ENCODE measurements around the gene ID2. TPM values are rescaled to one million over a fixed set of nuclear protein-coding genes. Genes with fewer than 3 reads are reported as not detected.
A peak's percentile ranks its signal among the peaks of the same experiment; 100 is the strongest.

Gene ID2
- polyA plus RNA-seq, 2 of the 4 experiments (the other 2 are of a cell fraction): 177 to 181 TPM

DNA sequence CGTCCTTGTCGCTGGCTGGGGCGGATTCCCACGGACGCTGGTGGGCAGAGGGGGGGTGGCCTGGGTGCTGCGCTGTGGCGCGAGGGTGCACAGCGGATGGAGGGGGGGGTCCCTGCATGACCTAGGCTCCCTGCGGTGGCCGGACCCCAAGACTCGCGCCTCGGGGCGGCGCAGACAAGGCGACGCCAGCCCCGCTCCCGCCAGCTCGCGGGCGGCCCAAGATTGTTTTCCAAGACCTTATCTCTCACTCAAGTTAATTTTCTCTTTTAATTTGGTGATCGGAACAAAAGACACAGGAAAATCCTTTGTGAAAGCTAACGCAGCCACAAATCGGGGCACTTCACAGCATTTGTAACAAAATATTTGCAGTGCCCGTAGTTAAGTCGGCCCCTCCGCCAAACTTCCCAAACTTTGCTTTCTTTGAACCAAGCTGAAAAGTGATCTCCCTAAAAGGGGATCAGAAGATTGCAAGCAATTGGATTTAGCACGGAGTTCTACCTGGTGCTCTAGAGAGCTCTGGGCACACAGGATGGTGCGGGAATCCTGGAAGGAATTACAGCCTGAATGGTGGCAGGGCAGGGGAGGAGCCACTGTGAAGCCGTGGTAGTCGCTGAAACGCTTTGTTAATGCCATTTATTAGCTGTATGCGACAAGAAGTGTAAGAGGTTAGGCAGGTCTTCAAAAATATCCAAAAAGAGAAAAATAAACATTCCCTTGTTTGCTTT is 4.8 kb upstream of the ID2 start:
- H3K4me3 ChIP-seq: peak overlapping the region; percentile 68
- CTCF ChIA-PET: interaction anchor here (0.6 to 4.4 kb wide), 6 partner anchors 11 to 544 kb away, joined by 3 to 16 read pairs (median 4); no protein-coding TSS in a partner anchor
- FAIRE-seq: no peak
- H3K27ac ChIP-seq: peak overlapping the region; percentile 97 to 99
- no peak for DNase-seq (ENCODE audit: low read depth in 1 of 2, low spot score in 1 of 2)
- peaks cover 12% of the 10 kb centered on the region for H3K4me1 ChIP-seq
- peaks cover 19% of the 10 kb centered on the region; the same call in 2 of the 3 replicates for H3K9me3 ChIP-seq
- ATAC-seq: no peak
- 82% methylated on average over 35 of the region's 35 CpGs for WGBS (ENCODE audit: missing lambda C conversion rate)
- POLR2A ChIA-PET: interaction anchor here (1.3 to 2.4 kb wide), 2 partner anchors 15 to 43 kb away, joined by 4 to 13 read pairs; no protein-coding TSS in a partner anchor
- TF ChIP-seq HOXA7 (CRISPR knock-in tag; IDR thresholded peaks at IDR 0.05) (0 out of 2 replicates have a peak, but pooled peaks have one; percentile 38), FOSL2 (IDR thresholded peaks at IDR 0.05) (no peak), FOSL2 (CRISPR knock-in tag; IDR thresholded peaks at IDR 0.05) (no peak), CEBPB (IDR thresholded peaks at IDR 0.05) (no peak), ZNF302 (CRISPR knock-in tag; IDR thresholded peaks at IDR 0.05) (no peak), FOXS1 (CRISPR knock-in tag; IDR thresholded peaks at IDR 0.05) (0 out of 2 replicates have a peak, but pooled peaks have one; percentile 42), RCOR1 (IDR thresholded peaks at IDR 0.05; ENCODE audit: low read depth, low read length) (no peak), NFE2L2 (conservative IDR thresholded peaks at IDR 0.05; ENCODE audit: low read length) (no peak), NR3C1 (IDR thresholded peaks at IDR 0.05) (no peak), ZSCAN20 (CRISPR knock-in tag; IDR thresholded peaks at IDR 0.05) (no peak), PHF8 (IDR thresholded peaks at IDR 0.05; ENCODE audit: borderline replicate concordance, low read depth) (no peak)
- H3K4me2 ChIP-seq: peak overlapping the region; percentile 86

DNA sequence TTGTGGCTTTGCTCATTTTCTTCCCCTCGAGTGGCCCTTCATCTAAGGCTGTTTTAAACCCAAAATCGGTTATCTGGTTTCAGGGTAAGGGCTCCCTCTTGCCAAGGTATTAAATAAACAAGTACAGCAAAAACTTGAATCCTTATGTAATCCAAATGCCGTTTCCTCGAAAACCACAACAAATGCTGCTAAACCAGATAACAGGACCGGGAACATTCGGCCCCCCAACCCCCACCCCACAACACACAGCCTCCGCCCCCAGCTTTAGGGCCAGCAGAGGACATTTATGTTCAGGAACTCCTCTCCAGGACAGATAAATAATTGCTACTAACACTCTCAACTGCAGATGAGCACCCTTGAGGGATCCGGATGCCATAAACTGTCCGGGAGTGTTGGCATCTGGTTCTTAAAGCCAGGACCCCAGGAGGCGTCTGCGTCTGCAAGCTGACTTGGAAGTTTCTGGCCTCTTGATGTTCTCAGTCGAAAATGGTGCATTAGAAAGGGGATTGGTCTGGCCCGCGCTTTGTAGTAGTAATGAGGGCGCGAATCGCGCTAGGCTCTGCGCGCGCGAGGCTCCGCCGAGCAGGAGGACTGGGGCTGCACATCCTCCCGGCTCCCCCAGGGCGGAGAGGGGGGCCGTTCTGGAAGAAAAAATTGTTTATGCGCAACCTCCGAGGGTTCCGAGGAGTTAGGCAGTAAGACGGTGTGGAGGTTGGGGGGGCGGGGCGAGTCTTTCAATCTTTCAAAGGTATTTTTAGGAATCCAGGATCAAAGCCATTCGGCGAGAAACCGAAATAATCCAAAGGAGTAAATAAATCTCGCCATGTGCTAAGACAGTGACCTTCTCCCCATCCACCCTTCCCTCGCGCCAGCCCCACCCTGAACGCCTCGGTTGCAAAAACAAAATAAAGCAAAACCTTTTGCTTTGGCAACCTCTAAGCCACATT is 3.9 kb upstream of the ID2 start:
- 0 out of 2 replicates have a peak, but pooled peaks have one; percentile 0 for TF ChIP-seq FOXS1 (CRISPR knock-in tag; IDR thresholded peaks at IDR 0.05)
- TF ChIP-seq GATA3 (IDR thresholded peaks at IDR 0.05; ENCODE audit: borderline replicate concordance): no peak; the same call in 1 of the 2 replicates
- TF ChIP-seq, protein P1, sequence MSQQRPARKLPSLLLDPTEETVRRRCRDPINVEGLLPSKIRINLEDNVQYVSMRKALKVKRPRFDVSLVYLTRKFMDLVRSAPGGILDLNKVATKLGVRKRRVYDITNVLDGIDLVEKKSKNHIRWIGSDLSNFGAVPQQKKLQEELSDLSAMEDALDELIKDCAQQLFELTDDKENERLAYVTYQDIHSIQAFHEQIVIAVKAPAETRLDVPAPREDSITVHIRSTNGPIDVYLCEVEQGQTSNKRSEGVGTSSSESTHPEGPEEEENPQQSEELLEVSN (IDR thresholded peaks at IDR 0.05; ENCODE audit: borderline replicate concordance, low read depth): peak; percentile 63; the same call in 1 of the 2 replicates
- TF ChIP-seq HOXB5 (CRISPR knock-in tag; IDR thresholded peaks at IDR 0.05): 0 out of 2 replicates have a peak, but pooled peaks have one; percentile 41
- peak; percentile 20; the same call in 1 of the 2 replicates for TF ChIP-seq POLR2A (IDR thresholded peaks at IDR 0.05; ENCODE audit: low read length)
- TF ChIP-seq, protein P2, sequence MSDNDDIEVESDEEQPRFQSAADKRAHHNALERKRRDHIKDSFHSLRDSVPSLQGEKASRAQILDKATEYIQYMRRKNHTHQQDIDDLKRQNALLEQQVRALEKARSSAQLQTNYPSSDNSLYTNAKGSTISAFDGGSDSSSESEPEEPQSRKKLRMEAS (IDR thresholded peaks at IDR 0.05): peak; percentile 63
- 0 out of 2 replicates have a peak, but pooled peaks have one; percentile 11 for TF ChIP-seq KDM5A (IDR thresholded peaks at IDR 0.05)
- no peak for TF ChIP-seq MAFK (IDR thresholded peaks at IDR 0.05; ENCODE audit: partially characterized antibody)
- TF ChIP-seq, protein P3, sequence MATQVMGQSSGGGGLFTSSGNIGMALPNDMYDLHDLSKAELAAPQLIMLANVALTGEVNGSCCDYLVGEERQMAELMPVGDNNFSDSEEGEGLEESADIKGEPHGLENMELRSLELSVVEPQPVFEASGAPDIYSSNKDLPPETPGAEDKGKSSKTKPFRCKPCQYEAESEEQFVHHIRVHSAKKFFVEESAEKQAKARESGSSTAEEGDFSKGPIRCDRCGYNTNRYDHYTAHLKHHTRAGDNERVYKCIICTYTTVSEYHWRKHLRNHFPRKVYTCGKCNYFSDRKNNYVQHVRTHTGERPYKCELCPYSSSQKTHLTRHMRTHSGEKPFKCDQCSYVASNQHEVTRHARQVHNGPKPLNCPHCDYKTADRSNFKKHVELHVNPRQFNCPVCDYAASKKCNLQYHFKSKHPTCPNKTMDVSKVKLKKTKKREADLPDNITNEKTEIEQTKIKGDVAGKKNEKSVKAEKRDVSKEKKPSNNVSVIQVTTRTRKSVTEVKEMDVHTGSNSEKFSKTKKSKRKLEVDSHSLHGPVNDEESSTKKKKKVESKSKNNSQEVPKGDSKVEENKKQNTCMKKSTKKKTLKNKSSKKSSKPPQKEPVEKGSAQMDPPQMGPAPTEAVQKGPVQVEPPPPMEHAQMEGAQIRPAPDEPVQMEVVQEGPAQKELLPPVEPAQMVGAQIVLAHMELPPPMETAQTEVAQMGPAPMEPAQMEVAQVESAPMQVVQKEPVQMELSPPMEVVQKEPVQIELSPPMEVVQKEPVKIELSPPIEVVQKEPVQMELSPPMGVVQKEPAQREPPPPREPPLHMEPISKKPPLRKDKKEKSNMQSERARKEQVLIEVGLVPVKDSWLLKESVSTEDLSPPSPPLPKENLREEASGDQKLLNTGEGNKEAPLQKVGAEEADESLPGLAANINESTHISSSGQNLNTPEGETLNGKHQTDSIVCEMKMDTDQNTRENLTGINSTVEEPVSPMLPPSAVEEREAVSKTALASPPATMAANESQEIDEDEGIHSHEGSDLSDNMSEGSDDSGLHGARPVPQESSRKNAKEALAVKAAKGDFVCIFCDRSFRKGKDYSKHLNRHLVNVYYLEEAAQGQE (IDR thresholded peaks at IDR 0.05): no peak
- TF ChIP-seq, protein P4, sequence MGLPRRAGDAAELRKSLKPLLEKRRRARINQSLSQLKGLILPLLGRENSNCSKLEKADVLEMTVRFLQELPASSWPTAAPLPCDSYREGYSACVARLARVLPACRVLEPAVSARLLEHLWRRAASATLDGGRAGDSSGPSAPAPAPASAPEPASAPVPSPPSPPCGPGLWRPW (IDR thresholded peaks at IDR 0.05): no peak
- peak in 1 of 2 experiments; percentile 10; a peak in 1 of 5 replicates for TF ChIP-seq RAD21 (conservative IDR thresholded peaks at IDR 0.05 in 1 of 2, IDR thresholded peaks at IDR 0.05 in 1 of 2)
- TF ChIP-seq JUN (IDR thresholded peaks at IDR 0.05): peak in 1 of 2 experiments; percentile 19; a peak in 2 of 5 replicates
- TF ChIP-seq RNF2 (IDR thresholded peaks at IDR 0.05; ENCODE audit: borderline replicate concordance, low read depth): no peak
- TF ChIP-seq TP53 (CRISPR knock-in tag; IDR thresholded peaks at IDR 0.05): peak; percentile 82; the same call in 1 of the 2 replicates
- no peak for TF ChIP-seq SREBF2 (IDR thresholded peaks at IDR 0.05)
- no peak for TF ChIP-seq ZSCAN20 (CRISPR knock-in tag; IDR thresholded peaks at IDR 0.05)
- peak; percentile 18; the same call in 1 of the 2 replicates for TF ChIP-seq RARB (CRISPR knock-in tag; IDR thresholded peaks at IDR 0.05)
- no peak for TF ChIP-seq KDM1A (IDR thresholded peaks at IDR 0.05; ENCODE audit: low read depth)
- no peak for FAIRE-seq
- 11% methylated on average over 41 of the region's 41 CpGs for WGBS (ENCODE audit: missing lambda C conversion rate)
- DNase-seq (ENCODE audit: low read depth in 1 of 2, low spot score in 1 of 2): peak in 1 of 2 experiments; percentile 70
- ChIA-PET POLR2A (interaction anchor here (1.0 to 2.6 kb wide), 6 partner anchors 8 to 589 kb away, joined by 3 to 13 read pairs (median 4); no protein-coding TSS in a partner anchor), CTCF (interaction anchor here (0.8 to 4.4 kb wide), 7 partner anchors 12 to 1474 kb away, joined by 3 to 16 read pairs (median 4); no protein-coding TSS in a partner anchor)
- Histone ChIP-seq H3K9me3 (peaks cover 19% of the 10 kb centered on the region; the same call in 2 of the 3 replicates), H3K4me3 (peak overlapping the region; percentile 68), H3K4me2 (peak overlapping the region; percentile 86), H3K27ac (peak overlapping the region; percentile 97 to 99), H3K4me1 (peaks cover 12% of the 10 kb centered on the region)
- ATAC-seq: peak; percentile 5 to 30

Data from A549 (cell line).